Measurements from ENCODE around the gene SBF2. TPM values are rescaled to one million over a fixed set of nuclear protein-coding genes. Genes with fewer than 3 reads are reported as not detected.
A peak's percentile ranks its signal among the peaks of the same experiment; 100 is the strongest.

SBF2 gene
- total RNA-seq, 1 experiment from 2014 or later: 30.2 TPM

DNA sequence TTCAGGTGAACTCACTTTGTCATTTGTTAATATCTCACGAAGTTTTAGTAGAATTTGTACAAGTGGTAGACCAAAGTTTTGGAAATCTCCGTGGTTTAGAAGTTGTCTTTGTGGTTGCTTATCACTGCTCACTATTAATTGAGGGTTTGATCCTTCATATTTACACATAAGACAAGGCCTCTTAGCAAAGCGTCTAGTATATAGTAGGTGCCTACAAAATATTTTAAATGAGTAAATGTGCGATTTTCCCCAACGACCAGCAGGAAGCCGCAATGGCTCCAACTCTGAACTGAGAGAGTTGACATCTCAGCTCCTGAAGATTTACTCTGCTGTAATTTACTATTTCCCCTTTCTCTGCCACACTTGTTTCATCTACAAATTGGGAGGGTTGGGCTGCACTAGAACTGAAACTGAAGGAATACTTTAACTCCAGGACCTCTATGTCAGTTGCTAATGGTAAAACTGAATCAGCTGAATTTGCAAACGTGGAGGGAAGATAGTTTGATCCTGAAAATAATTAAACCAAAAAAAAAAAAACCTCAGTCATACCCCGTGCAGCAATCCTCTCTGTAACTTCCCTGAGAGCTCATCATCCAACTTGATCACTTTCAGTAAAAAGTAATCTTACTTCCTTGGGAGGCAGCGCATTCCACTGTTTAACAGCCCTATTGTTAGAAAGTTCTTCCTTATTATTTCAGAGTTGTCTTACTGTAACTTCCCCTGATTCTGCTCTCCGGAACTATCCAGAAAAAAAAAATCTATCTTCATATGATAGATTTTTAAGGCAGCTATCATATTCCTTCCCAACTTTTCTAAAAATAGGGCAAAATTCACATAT, 1.3 kb upstream of the SBF2 start:
- Histone ChIP-seq H3K27ac (ENCODE audit: insufficient read length, low read depth, low read length) (no peak overlapping the region), H2AFZ (ENCODE audit: low read length) (no peak overlapping the region), H3K23ac (ENCODE audit: insufficient read length, low read depth, low read length) (no peak overlapping the region), H3K14ac (ENCODE audit: insufficient read depth, low read length) (no peak overlapping the region), H3K79me2 (ENCODE audit: insufficient read depth, low read length) (peaks cover 3% of the 10 kb centered on the region; the same call in 1 of the 2 replicates), H3T11ph (ENCODE audit: low read length) (no peak overlapping the region), H3K4me2 (ENCODE audit: insufficient read depth, insufficient read length, low read length) (peak overlapping the region; percentile 81), H3K23me2 (ENCODE audit: insufficient read length, low read depth, low read length, poor library complexity, severe bottlenecking) (peaks cover 8% of the 10 kb centered on the region), H3K79me1 (ENCODE audit: insufficient read depth, low read depth, low read length, poor library complexity, severe bottlenecking) (no peaks in the 10 kb centered on the region), H2AK5ac (ENCODE audit: insufficient read length, low read length) (no peak overlapping the region), H4K8ac (replicated peaks; ENCODE audit: insufficient read length, low read depth, low read length) (no peak overlapping the region), H3K18ac (ENCODE audit: insufficient read length, low read depth, low read length) (no peak overlapping the region), H3K27me3 (ENCODE audit: insufficient read depth, low read length) (no peaks in the 10 kb centered on the region), H4K20me1 (ENCODE audit: control insufficient read depth, insufficient read depth, insufficient read length) (no peaks in the 10 kb centered on the region), H4K5ac (ENCODE audit: insufficient read length, low read depth, low read length) (no peak overlapping the region), H2BK20ac (ENCODE audit: low read depth, low read length, poor library complexity, severe bottlenecking) (no peak overlapping the region), H3K4me1 (ENCODE audit: insufficient read depth, low read length) (peaks cover 6% of the 10 kb centered on the region; the same call in 1 of the 2 replicates), H3K9me3 (ENCODE audit: control insufficient read depth, low read depth, low read length) (no peaks in the 10 kb centered on the region), H4K91ac (ENCODE audit: insufficient read length, low read depth, low read length) (no peak overlapping the region), H2BK12ac (ENCODE audit: insufficient read length, low read depth, low read length) (no peak overlapping the region), H2BK15ac (ENCODE audit: low read depth, low read length) (no peak overlapping the region), H2BK5ac (ENCODE audit: insufficient read length, low read length) (no peak overlapping the region), H3K9ac (ENCODE audit: extremely low read depth, insufficient read length, low read length) (peak overlapping the region; percentile 46), H3K4ac (ENCODE audit: low read depth, low read length) (no peak overlapping the region), H3K56ac (ENCODE audit: insufficient read length, low read depth, low read length) (no peak overlapping the region), H2BK120ac (ENCODE audit: low read depth, low read length, poor library complexity, severe bottlenecking) (no peak overlapping the region)
- Mint-ChIP-seq H3K9me3 (no peaks in the 10 kb centered on the region; a peak in 1 of 5 replicates), H3K4me1 (peaks cover 33 to 36% of the 10 kb centered on the region in 2 experiments), H3K27me3 (ENCODE audit: low read depth) (no peaks in the 10 kb centered on the region; the same call in 1 of the 2 replicates), H3K4me3 (peak overlapping the region; percentile 84 to 93), H3K27ac (peak overlapping the region in 1 of 3 experiments; percentile 9; a peak in 2 of 7 replicates), H3K36me3 (ENCODE audit: insufficient read depth in 1 of 3, low read depth in 3 of 3) (peaks cover 9 to 19% (median 17%) of the 10 kb centered on the region in 3 experiments; a peak in 6 of 7 replicates)
- no CpG with 5 or more reads among the region's 10 CpGs for whole genome bisulfite sequencing (ENCODE audit: extremely low coverage, insufficient read length, low lambda C conversion rate)
- TF ChIP-seq, protein P1, sequence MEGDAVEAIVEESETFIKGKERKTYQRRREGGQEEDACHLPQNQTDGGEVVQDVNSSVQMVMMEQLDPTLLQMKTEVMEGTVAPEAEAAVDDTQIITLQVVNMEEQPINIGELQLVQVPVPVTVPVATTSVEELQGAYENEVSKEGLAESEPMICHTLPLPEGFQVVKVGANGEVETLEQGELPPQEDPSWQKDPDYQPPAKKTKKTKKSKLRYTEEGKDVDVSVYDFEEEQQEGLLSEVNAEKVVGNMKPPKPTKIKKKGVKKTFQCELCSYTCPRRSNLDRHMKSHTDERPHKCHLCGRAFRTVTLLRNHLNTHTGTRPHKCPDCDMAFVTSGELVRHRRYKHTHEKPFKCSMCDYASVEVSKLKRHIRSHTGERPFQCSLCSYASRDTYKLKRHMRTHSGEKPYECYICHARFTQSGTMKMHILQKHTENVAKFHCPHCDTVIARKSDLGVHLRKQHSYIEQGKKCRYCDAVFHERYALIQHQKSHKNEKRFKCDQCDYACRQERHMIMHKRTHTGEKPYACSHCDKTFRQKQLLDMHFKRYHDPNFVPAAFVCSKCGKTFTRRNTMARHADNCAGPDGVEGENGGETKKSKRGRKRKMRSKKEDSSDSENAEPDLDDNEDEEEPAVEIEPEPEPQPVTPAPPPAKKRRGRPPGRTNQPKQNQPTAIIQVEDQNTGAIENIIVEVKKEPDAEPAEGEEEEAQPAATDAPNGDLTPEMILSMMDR (conservative IDR thresholded peaks at IDR 0.05): no peak
- DNase-seq: no peak

Data from H9 (cell line).